ENCODE data around the gene PLG. TPM values are rescaled to one million over a fixed set of nuclear protein-coding genes. Genes with fewer than 3 reads are reported as not detected.

PLG gene
- total RNA-seq, 1 experiment from 2014 or later: 0.72 TPM

- ChIA-PET CTCF (no interaction called here), POLR2A (no interaction called here)
- no peak for DNase-seq (ENCODE audit: low spot score)
- TF ChIP-seq USF1 (CRISPR knock-in tag; IDR thresholded peaks at IDR 0.05) (no peak), CTCF (IDR thresholded peaks at IDR 0.05) (no peak), TEAD4 (CRISPR knock-in tag; IDR thresholded peaks at IDR 0.05) (no peak), ZNF138 (CRISPR knock-in tag; conservative IDR thresholded peaks at IDR 0.05) (no peak), ZBTB43 (CRISPR knock-in tag; IDR thresholded peaks at IDR 0.05) (no peak), EMX1 (CRISPR knock-in tag; IDR thresholded peaks at IDR 0.05) (no peak), ERG (CRISPR knock-in tag; IDR thresholded peaks at IDR 0.05) (no peak), ATF2 (CRISPR knock-in tag; IDR thresholded peaks at IDR 0.05; ENCODE audit: borderline replicate concordance, low read depth) (no peak), ATF1 (CRISPR knock-in tag; IDR thresholded peaks at IDR 0.05) (no peak), ZNF263 (CRISPR knock-in tag; IDR thresholded peaks at IDR 0.05; ENCODE audit: low read depth) (no peak), NR1H2 (CRISPR knock-in tag; IDR thresholded peaks at IDR 0.05) (no peak), ARID4B (CRISPR knock-in tag; IDR thresholded peaks at IDR 0.05; ENCODE audit: borderline replicate concordance) (no peak), AFF4 (CRISPR knock-in tag; IDR thresholded peaks at IDR 0.05; ENCODE audit: borderline replicate concordance) (no peak), JAZF1 (CRISPR knock-in tag; IDR thresholded peaks at IDR 0.05) (no peak), FOXK1 (CRISPR knock-in tag; IDR thresholded peaks at IDR 0.05) (no peak), CBFB (CRISPR knock-in tag; IDR thresholded peaks at IDR 0.05; ENCODE audit: low read depth) (no peak)
- no peak for ATAC-seq
- Mint-ChIP-seq H3K9me3 (no peaks in the 10 kb centered on the region), H3K27me3 (ENCODE audit: low read depth) (no peaks in the 10 kb centered on the region), H3K27ac (no peak overlapping the region), H3K4me1 (no peaks in the 10 kb centered on the region), H3K36me3 (no peaks in the 10 kb centered on the region), H3K4me3 (no peak overlapping the region)
Measured at GRCh38 chr6:160774399-160774798, 72.4 kb downstream of the PLG start.
